Mammary epithelial cell (primary cell): Measurements from ENCODE around the gene MYO3B.

Experiments used
- CTCF ChIP-seq, 2 donors: IDR thresholded peaks in 1 of 2; conservative IDR thresholded peaks in 1 of 2; 2 replicates each; pipeline ENCODE4 v1.5.1; 2011 to 2012; ENCODE audit warnings: inconsistent platforms in 2 of 2, low read length in 2 of 2, mild to moderate bottlenecking in 2 of 2, control low read depth in 1 of 2, low read depth in 1 of 2; ENCODE audit not compliant: insufficient read depth in 1 of 2; ENCODE audit errors: extremely low read depth in 1 of 2
- EZH2 ChIP-seq: IDR thresholded peaks from 2 replicates; pipeline ENCODE4 v1.6.1; 2012; ENCODE audit warnings: low read length, inconsistent platforms, borderline replicate concordance

DNA sequence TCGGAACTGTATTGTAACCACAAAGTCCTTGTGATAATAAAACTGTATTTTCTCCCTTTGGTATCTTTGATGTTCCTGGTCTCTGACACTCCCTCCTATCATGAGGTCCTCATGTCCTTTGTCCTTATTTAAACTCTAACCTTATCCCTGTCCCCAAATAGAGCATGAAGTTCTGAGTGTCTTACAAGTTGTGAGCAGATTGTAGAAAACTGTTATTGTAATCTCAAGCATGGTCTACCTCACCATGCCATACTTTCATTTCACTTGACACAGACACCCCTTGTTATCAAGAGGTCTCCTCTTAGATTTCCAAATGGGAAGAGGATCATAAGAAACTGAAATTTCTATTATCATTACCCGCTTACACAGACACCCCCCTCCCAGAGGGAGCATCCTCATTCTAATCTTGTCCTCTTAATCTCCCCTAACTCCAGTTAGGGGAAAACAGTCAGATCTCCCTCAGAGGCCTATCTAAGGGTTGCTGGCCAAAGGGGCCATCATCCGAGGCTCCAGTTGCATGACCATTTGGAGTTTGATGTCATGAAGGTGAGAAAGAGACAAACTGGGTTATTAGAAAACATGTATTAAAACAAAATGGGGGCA is 29.0 kb downstream of the MYO3B start:
- TF ChIP-seq CTCF (conservative IDR thresholded peaks at IDR 0.05 in 1 of 2, IDR thresholded peaks at IDR 0.05 in 1 of 2; ENCODE audit: extremely low read depth in 1 of 2, insufficient read depth in 1 of 2, low read depth in 1 of 2, low read length in 2 of 2) (no peak), EZH2 (no peak)
